ENCODE measurements around the gene SOX15.

SOX15 gene

GRCh38 chr17:7586673-7587419 lies 3.0 kb downstream of the SOX15 start:
- peak overlapping the region; percentile 43 for H3K27ac ChIP-seq (ENCODE audit: low read depth, low read length, severe bottlenecking)

GRCh38 chr17:7583253-7584109 lies 6.4 kb downstream of the SOX15 start, which contains the start of gene MPDU1:
Gene MPDU1, plus strand, starts transcription at chr17:7583852. Its CDS starts 11 bp downstream, at chr17:7583863.
- Histone ChIP-seq H3K4me3 (ENCODE audit: extremely low read depth, insufficient read depth, low read length, poor library complexity, severe bottlenecking) (peak within 1 kb of the TSS; percentile 51), H3K4me1 (ENCODE audit: control insufficient read depth, insufficient read depth, low read length, poor library complexity, severe bottlenecking) (peaks cover 37% of the 10 kb centered on the region), H3K36me3 (ENCODE audit: control insufficient read depth, insufficient read depth, low read length) (peaks cover 46% of the 10 kb centered on the region), H3K27ac (ENCODE audit: low read depth, low read length, severe bottlenecking) (peak within 1 kb of the TSS; percentile 99), H3K9me3 (ENCODE audit: control insufficient read depth, low read length) (no peaks in the 10 kb centered on the region)
- 28 to 29% methylated on average over 61 to 66 of the region's 69 CpGs for WGBS, 2 experiments (ENCODE audit: insufficient coverage in 2 of 2)

More at GRCh38 chr17:7586673-7587419, 3.0 kb downstream of the SOX15 start:
- H3K9me3 ChIP-seq (ENCODE audit: control insufficient read depth, low read length) = no peaks in the 10 kb centered on the region
- H3K36me3 ChIP-seq (ENCODE audit: control insufficient read depth, insufficient read depth, low read length) = peaks cover 49% of the 10 kb centered on the region
- peaks cover 49% of the 10 kb centered on the region for H3K4me1 ChIP-seq (ENCODE audit: control insufficient read depth, insufficient read depth, low read length, poor library complexity, severe bottlenecking)
- WGBS, 2 experiments (ENCODE audit: insufficient coverage in 2 of 2) = 92 to 94% methylated on average over 5 to 6 of the region's 9 CpGs
- H3K4me3 ChIP-seq (ENCODE audit: extremely low read depth, insufficient read depth, low read length, poor library complexity, severe bottlenecking) = no peak overlapping the region

- H3K27ac ChIP-seq (ENCODE audit: low read depth, low read length, severe bottlenecking) = peak overlapping the region; percentile 99
- H3K36me3 ChIP-seq (ENCODE audit: control insufficient read depth, insufficient read depth, low read length) = peaks cover 47% of the 10 kb centered on the region
- 93 to 94% methylated on average over 29 to 31 of the region's 36 CpGs for WGBS, 2 experiments (ENCODE audit: insufficient coverage in 2 of 2)
- H3K9me3 ChIP-seq (ENCODE audit: control insufficient read depth, low read length) = no peaks in the 10 kb centered on the region
- H3K4me1 ChIP-seq (ENCODE audit: control insufficient read depth, insufficient read depth, low read length, poor library complexity, severe bottlenecking) = peaks cover 32% of the 10 kb centered on the region
- H3K4me3 ChIP-seq (ENCODE audit: extremely low read depth, insufficient read depth, low read length, poor library complexity, severe bottlenecking) = peak overlapping the region; percentile 5
Measured at GRCh38 chr17:7582396-7583252, 7.3 kb downstream of the SOX15 start.

- no peak overlapping the region for H3K4me3 ChIP-seq (ENCODE audit: extremely low read depth, insufficient read depth, low read length, poor library complexity, severe bottlenecking)
- H3K27ac ChIP-seq (ENCODE audit: low read depth, low read length, severe bottlenecking) = peak overlapping the region; percentile 23
- peaks cover 57% of the 10 kb centered on the region for H3K36me3 ChIP-seq (ENCODE audit: control insufficient read depth, insufficient read depth, low read length)
- H3K9me3 ChIP-seq (ENCODE audit: control insufficient read depth, low read length) = no peaks in the 10 kb centered on the region
- WGBS, 2 experiments (ENCODE audit: insufficient coverage in 2 of 2) = 88 to 92% methylated on average over 15 of the region's 23 CpGs
- peaks cover 26% of the 10 kb centered on the region for H3K4me1 ChIP-seq (ENCODE audit: control insufficient read depth, insufficient read depth, low read length, poor library complexity, severe bottlenecking)
Measured at GRCh38 chr17:7580604-7581575, 9.0 kb downstream of the SOX15 start.

- Histone ChIP-seq H3K9me3 (ENCODE audit: control insufficient read depth, low read length) (no peaks in the 10 kb centered on the region), H3K27ac (ENCODE audit: low read depth, low read length, severe bottlenecking) (peak overlapping the region; percentile 61), H3K4me3 (ENCODE audit: extremely low read depth, insufficient read depth, low read length, poor library complexity, severe bottlenecking) (no peak overlapping the region), H3K36me3 (ENCODE audit: control insufficient read depth, insufficient read depth, low read length) (peaks cover 58% of the 10 kb centered on the region), H3K4me1 (ENCODE audit: control insufficient read depth, insufficient read depth, low read length, poor library complexity, severe bottlenecking) (peaks cover 35% of the 10 kb centered on the region)
- 87 to 88% methylated on average over 7 to 8 of the region's 12 CpGs for WGBS, 2 experiments (ENCODE audit: insufficient coverage in 2 of 2)
Measured at GRCh38 chr17:7579834-7580603, 9.9 kb downstream of the SOX15 start.

GRCh38 chr17:7579001-7579833 lies 10.7 kb downstream of the SOX15 start, which contains the start of gene CD68:
Gene CD68, plus strand, starts transcription at chr17:7579638. Its CDS starts 40 bp downstream, at chr17:7579678.
- 46 to 54% methylated on average over 3 to 6 of the region's 7 CpGs for WGBS, 2 experiments (ENCODE audit: insufficient coverage in 2 of 2)
- Histone ChIP-seq H3K36me3 (ENCODE audit: control insufficient read depth, insufficient read depth, low read length) (peaks cover 66% of the 10 kb centered on the region), H3K9me3 (ENCODE audit: control insufficient read depth, low read length) (no peaks in the 10 kb centered on the region), H3K4me3 (ENCODE audit: extremely low read depth, insufficient read depth, low read length, poor library complexity, severe bottlenecking) (no peak within 1 kb of the TSS), H3K4me1 (ENCODE audit: control insufficient read depth, insufficient read depth, low read length, poor library complexity, severe bottlenecking) (peaks cover 40% of the 10 kb centered on the region), H3K27ac (ENCODE audit: low read depth, low read length, severe bottlenecking) (peak within 1 kb of the TSS; percentile 61)

- Histone ChIP-seq H3K36me3 (ENCODE audit: control insufficient read depth, insufficient read depth, low read length) (peaks cover 72% of the 10 kb centered on the region), H3K9me3 (ENCODE audit: control insufficient read depth, low read length) (no peaks in the 10 kb centered on the region), H3K4me1 (ENCODE audit: control insufficient read depth, insufficient read depth, low read length, poor library complexity, severe bottlenecking) (peaks cover 32% of the 10 kb centered on the region), H3K27ac (ENCODE audit: low read depth, low read length, severe bottlenecking) (peak overlapping the region; percentile 5), H3K4me3 (ENCODE audit: extremely low read depth, insufficient read depth, low read length, poor library complexity, severe bottlenecking) (no peak overlapping the region)
- 97 to 98% methylated on average over 14 to 17 of the region's 17 CpGs for WGBS, 2 experiments (ENCODE audit: insufficient coverage in 2 of 2)
Measured at GRCh38 chr17:7577327-7578199, 12.3 kb downstream of the SOX15 start.

GRCh38 chr17:7576432-7576937 lies 13.4 kb downstream of the SOX15 start:
- Histone ChIP-seq H3K36me3 (ENCODE audit: control insufficient read depth, insufficient read depth, low read length) (peaks cover 73% of the 10 kb centered on the region), H3K9me3 (ENCODE audit: control insufficient read depth, low read length) (no peaks in the 10 kb centered on the region), H3K27ac (ENCODE audit: low read depth, low read length, severe bottlenecking) (no peak overlapping the region), H3K4me3 (ENCODE audit: extremely low read depth, insufficient read depth, low read length, poor library complexity, severe bottlenecking) (no peak overlapping the region), H3K4me1 (ENCODE audit: control insufficient read depth, insufficient read depth, low read length, poor library complexity, severe bottlenecking) (peaks cover 33% of the 10 kb centered on the region)
- 94 to 97% methylated on average over 14 of the region's 14 CpGs for whole genome bisulfite sequencing, 2 experiments (ENCODE audit: insufficient coverage in 2 of 2)
